HG03196 (cell line): Measurements from ENCODE around the gene MRPS31.
"Not testable (repeated sequence)": the region's sequence is repeated elsewhere in the genome, so short reads cannot be mapped to it uniquely, and the experiment has no call there.

Experiments
- ATAC-seq: cut with Tn5 transposase; IDR thresholded peaks from one replicate; pipeline ENCODE4 v1.9.1; 2021; ENCODE audit not compliant: unreplicated experiment

The MRPS31 gene

DNA sequence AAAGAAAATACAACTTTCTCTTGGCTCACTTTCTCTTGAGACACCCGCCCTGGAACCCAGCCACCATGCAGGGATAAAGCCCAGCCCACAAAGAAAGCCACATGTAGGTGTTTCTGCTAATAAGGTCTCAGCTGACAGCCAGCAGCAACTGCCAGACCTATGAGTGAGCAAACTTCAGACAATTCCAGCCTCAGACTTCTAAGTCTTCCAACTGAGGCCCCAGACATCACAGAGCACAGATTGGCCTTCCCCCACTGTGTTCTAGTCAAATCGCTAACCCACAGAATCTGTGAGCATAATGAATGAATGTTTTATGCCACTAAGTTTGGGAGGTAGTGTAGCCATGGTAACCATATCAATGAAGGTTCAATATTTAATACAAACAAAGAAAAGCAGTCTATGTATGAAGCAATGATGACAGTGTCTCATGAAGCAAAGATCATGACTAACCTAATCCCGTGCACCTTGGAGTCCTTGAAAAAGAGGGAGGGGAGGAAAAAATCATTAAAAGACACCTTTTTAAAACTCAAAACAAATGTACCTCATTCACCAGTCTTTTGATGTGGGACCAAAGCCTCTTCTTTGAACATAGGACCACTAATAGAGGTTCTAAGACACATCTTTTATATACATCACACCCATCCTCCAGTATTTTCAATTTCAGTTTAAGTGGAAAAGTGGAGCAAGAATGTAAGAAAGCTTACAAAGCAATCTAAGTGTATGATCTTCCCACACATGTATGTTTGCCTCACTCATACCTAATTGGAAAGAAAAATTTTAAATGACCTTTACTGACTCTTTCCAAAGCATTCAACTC lies 6.2 kb downstream of the MRPS31 start:
- ATAC-seq: no peak

DNA sequence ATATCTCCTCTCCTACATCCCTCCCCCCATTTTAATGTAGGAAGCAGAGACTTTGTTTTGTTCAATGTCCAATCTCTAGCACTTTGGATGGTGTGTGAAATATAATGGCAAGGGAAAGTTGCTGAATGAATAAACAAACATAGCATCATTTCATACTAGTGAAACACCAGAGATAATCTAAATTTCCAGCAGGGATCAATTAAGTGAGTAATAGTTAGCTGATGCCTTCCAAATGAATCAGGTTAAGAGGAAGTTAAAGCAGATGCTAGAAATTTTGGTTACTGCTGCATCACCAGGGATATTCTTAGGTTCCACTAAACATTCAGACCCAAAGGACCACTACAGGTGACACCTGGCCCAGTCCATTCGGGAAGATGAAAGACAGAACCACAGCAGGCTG lies 8.1 kb downstream of the MRPS31 start:
- no peak for ATAC-seq

- ATAC-seq: no peak
These were observed 12.2 kb downstream of the MRPS31 start for GRCh38 chr13:40758811-40759210.

GRCh38 chr13:40756042-40756441 lies 14.9 kb downstream of the MRPS31 start:
- ATAC-seq: no peak

DNA sequence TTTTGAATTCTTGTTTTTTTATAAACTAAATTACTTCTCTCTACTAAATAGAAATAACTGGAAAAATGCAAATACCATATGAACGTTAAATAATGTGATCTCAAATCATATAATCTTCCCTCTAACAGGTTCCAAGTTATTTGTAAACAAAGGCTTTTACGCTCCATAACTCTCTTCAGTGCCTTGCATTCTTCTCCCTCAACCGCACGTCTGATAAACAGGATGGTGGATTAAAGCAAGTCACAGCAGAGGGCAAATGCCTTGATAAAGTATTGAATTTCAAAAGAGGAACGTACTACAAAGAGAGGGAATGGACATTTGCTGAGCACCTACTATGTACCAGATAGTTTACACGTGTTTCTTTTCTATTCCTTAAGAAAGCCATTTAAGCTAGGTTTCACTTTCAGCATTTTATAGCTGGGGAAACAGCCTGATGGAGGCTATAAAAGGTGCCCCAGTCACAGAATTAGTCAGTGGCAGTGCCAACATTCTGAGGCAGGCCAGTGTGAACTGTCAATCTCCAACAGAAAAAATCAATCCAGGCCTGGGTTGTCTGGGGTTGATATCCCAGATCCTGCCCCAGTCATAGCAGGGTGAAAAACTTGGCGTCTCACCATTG lies 15.8 kb downstream of the MRPS31 start:
- ATAC-seq: no peak

DNA sequence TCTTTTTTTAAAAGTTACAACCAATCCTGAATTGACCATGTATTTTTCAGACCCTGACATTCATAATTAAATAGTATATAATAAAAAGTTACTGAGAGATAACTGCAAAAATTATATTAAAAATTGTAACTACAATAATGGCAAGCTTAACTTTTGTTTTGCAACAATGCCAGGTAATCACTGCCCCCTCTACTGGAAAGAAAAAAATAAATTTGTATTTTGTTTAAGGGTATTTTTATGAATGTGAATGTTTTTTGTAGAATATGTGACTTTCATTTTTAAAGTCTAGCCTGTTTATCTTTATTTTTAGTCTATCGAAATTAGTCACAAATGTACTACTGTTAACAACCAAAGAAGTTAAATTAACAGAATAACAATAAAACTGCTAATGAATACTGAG lies 21.7 kb downstream of the MRPS31 start:
- no peak for ATAC-seq

- not testable (repeated sequence) for ATAC-seq
These were observed 35.8 kb downstream of the MRPS31 start for GRCh38 chr13:40735232-40735548.

DNA sequence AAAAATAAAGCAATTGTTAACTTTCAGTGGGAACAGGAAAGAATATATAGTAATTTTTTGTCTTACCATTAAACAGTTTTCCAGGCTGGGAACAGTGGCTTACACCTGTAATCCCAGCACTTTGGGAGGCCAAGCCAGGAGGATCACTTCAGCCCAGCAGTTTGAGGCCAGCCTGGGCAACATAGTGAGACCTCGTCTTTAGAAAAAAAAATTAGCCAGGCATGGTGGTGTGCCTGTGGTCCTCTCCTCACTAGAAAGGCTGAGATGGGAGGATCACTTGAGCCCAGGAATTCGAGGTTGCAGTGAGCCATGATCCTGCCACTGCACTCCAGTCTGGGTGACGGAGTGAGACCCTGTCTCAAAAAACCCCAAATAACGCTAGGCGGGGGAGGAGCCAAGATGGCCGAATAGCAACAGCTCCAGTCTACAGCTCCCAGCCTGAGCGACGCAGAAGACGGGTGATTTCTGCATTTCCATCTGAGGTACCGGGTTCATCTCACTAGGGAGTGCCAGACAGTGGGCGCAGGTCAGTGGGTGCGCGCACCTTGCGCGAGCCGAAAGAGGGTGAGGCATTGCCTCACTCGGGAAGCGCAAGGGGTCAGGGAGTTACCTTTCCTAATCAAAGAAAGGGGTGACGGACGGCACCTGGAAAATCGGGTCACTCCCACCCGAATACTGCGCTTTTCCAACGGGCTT lies 36.3 kb downstream of the MRPS31 start:
- not testable (repeated sequence) for ATAC-seq

- ATAC-seq: no peak
These were observed 38.3 kb downstream of the MRPS31 start for GRCh38 chr13:40732658-40733057.

GRCh38 chr13:40728595-40728994 lies 42.4 kb downstream of the MRPS31 start:
- no peak for ATAC-seq

DNA sequence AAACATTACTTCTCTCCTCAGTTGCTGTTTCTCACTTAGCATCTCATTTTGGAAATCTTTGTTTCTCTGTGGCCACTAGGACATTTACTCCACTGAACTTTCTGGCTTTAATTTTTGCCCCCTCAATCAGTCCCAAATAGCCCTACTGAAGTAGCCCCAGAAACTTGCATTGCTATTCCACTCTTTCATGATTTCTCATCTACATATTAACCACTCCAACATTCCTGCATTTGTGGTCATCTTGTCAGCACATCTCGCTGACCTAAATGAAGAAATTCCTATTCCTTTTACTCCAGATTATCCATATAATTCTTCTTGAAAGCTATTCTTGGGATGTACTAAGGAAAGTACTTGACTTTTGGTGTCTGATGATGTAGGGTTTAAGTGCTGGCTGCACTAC lies 56.6 kb downstream of the MRPS31 start:
- ATAC-seq: not testable (repeated sequence)

DNA sequence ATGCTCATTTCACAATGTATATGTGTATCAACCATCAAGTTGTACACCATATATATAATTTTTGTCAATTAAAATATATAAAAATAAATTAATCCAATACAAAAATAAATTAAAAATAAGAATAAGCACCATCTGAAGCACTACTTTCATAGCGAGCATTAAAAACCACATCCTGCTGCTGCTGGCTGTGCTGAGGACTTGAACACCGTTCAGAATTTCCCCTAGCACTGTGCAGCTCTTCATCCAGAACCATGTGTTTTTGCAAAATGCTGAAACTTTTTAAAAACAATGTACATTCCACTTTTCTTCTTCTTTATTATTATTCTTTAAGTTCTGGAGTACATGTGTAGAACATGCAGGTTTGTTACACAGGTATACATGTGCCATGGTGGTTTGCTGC lies 64.6 kb downstream of the MRPS31 start:
- ATAC-seq: no peak

DNA sequence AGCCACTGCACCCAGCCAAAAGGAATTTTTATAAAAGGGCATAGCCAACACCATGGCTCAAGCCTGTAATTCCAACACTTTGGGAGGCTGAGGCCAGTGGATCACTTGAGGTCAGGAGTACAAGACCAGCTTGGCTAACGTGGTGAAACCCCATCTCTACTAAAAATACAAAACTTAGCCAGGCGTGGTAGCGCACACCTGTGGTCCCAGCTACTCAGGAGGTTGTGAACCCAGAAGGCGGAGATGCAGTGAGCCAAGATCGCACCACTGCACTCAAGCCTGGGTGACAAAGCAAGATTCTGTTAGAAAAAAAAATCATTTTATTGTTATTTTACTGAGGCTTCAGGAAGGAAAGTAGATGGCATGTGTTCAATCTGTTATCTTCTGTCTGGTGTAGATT lies 73.3 kb downstream of the MRPS31 start:
- no peak for ATAC-seq

DNA sequence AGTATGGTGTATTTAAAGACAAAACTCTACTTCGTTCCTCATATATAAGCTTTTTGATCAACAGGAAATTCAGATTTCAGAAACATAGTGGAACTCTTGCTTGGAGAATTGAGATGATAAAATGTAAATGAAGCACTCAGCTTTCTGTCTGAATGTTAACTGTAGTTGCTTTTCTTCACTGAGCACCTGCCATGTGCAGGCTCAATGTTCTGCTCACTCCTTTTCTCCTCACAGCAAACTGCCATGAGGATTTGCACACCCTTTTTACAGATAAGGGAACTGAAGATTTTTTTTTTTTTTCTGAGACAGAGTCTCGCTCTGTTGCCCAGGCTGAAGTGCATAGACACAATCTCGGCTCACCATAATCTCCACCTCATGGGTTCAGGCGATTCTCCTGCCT lies 76.6 kb downstream of the MRPS31 start:
- no peak for ATAC-seq

GRCh38 chr13:40692946-40693345 lies 78.0 kb downstream of the MRPS31 start:
- peak; percentile 58 for ATAC-seq

DNA sequence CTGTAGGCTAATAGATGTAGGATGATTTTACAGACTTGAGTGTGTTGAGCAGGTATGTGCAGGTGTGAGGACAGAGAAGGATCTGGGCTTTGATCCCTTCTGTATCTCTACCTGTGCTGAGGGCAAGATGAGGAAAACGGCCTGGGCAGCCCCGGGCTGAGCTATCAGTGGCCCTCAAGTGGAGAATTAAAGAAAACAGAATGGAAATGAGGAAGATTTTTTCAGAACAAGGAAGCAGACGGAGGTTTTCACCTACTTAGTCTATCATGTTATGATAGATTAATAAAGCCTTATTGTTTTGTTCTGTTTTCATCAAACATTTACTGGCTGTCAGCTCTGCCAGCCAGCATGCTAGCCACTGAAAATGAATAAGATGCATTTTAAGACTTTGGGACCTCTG lies 82.2 kb downstream of the MRPS31 start:
- ATAC-seq: no peak

DNA sequence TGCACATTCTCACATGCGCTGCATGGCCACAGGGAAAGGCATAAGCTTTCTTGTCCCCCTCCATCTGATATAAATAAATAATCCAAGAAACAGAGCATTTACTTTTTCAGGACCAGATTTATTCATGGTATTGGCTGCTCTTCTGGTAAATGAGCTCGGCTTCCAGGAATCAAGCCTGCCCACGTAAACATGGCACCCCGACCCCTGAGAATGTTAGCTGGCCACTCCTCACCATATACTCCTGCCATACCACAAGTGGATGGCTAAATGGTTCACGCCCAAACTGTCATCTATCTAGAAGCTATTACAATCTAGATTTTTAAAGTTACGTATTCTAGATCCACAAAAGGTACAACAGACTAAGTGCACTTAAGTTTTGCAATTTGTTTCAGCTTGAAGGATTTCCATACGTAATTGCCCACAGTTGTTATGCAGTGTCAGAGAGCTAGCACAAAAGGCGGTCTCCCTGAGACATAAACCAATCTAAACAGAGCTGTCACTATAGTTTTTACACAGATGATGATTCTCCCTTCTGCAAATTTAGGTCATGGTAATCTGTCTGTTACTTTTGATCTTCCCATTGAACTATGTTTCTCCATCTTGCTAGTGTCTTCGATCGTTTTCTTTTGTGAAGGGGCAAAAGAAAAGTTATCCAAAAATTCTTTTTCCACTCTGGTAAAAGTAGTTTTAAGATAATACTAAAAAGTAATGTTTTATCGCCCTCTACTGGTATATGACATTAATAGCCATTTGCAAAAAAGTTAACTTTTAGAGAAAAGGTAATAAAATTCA lies 88.3 kb downstream of the MRPS31 start:
- no peak for ATAC-seq

GRCh38 chr13:40681341-40682146 lies 89.4 kb downstream of the MRPS31 start:
- ATAC-seq: no peak

DNA sequence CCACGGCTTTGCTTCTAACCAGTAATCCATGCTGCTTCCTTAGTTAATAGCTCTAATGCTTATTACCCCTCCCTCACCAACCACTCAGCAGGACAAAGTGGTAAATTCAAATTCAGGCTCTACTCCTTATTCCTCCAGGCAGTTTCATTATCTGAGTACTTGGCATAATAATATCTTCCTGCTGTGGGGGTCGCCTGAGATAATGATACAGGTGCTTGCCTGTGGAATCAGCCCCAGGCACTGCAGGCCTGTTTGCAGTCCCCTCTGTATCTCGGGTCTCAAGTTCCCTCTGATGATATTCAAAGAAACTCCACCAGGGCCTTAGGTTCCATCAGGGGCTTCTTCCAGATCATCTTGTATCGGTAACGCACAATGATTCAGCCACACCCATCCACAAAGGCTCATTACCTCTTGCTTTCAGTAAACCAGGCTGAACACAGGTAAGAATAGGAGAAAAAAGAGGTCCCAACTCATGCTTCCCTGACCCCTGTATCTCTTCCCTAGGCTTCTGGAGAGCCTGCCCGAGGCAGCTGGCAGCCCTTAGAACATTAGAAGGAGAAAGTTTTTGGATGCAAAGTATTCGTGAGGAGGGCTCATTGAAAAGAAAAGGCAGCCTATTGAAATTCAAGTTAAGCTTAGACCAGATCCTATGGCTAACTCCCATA lies 90.2 kb downstream of the MRPS31 start:
- ATAC-seq: no peak

- no peak for ATAC-seq
These were observed 91.5 kb downstream of the MRPS31 start for GRCh38 chr13:40679480-40679985.
